ENCODE measurements around the gene TOM1L2.

The TOM1L2 gene

GRCh38 chr17:17888371-17888770, 83.8 kb downstream of the TOM1L2 start:
- TF ChIP-seq CTCF (IDR thresholded peaks at IDR 0.05): no peak

GRCh38 chr17:17887752-17888304, 84.4 kb downstream of the TOM1L2 start:
- no peak for TF ChIP-seq CTCF (IDR thresholded peaks at IDR 0.05)

GRCh38 chr17:17886726-17887125, 85.5 kb downstream of the TOM1L2 start:
- TF ChIP-seq CTCF (IDR thresholded peaks at IDR 0.05): no peak

- TF ChIP-seq CTCF (IDR thresholded peaks at IDR 0.05): no peak
These were observed 86.0 kb downstream of the TOM1L2 start for GRCh38 chr17:17886226-17886625.

- TF ChIP-seq CTCF (IDR thresholded peaks at IDR 0.05): no peak
These were observed 87.5 kb downstream of the TOM1L2 start for GRCh38 chr17:17884391-17885357.

GRCh38 chr17:17883801-17884200, 88.4 kb downstream of the TOM1L2 start:
- TF ChIP-seq CTCF (IDR thresholded peaks at IDR 0.05): no peak

- TF ChIP-seq CTCF (IDR thresholded peaks at IDR 0.05): no peak
These were observed 90.1 kb downstream of the TOM1L2 start for GRCh38 chr17:17882082-17882581.

Measured in LNCAP (cell line).